ENCODE measurements around the gene SERPING1. TPM values are rescaled to one million over a fixed set of nuclear protein-coding genes. Genes with fewer than 3 reads are reported as not detected.
A peak's percentile ranks its signal among the peaks of the same experiment; 100 is the strongest.

SERPING1 gene
- total RNA-seq, 2 donors from 2014 or later: not detected

DNA sequence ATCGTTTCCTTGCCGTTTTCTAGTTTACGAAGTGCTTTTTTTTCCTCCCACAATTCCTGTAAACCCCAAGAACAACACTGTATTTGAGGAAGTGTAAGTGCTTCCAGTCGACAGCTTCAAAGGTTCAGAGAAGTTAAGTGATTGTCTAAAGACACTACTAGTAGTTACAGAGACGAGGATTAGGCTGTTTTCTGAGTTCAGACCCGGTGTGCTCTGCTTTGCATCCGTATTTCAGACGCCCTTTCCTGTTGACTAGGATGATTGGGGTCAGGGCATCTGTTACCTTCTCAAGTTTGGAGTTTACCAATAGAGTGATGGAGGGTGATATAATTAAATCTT lies 60.5 kb downstream of the SERPING1 start:
- ATAC-seq (no peak), DNase-seq (ENCODE audit: low spot score) (no peak)
- no peaks in the 10 kb centered on the region for H3K27me3 Mint-ChIP-seq
- H3K36me3 Mint-ChIP-seq: peaks cover 7% of the 10 kb centered on the region
- H3K27ac Mint-ChIP-seq: peak overlapping the region; percentile 83 to 96
- H3K9me3 Mint-ChIP-seq: no peaks in the 10 kb centered on the region
- peaks cover 31 to 35% of the 10 kb centered on the region in 2 donors for H3K4me1 Mint-ChIP-seq (ENCODE audit: low read depth in 2 of 2)
- peak overlapping the region; percentile 97 for H3K4me3 Mint-ChIP-seq

DNA sequence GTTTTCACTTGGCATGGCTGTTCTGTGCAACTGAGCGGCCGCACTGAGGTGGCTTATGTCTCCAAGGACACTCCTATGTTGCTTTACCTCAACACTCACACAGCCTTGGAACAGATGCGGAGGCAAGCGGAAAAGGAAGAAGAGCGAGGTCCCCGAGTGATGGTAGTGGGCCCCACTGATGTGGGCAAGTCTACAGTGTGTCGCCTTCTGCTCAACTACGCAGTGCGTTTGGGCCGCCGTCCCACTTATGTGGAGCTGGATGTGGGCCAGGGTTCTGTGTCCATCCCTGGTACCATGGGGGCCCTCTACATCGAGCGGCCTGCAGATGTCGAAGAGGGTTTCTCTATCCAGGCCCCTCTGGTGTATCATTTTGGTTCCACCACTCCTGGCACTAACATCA lies 62.2 kb downstream of the SERPING1 start:
- Mint-ChIP-seq H3K4me3 (no peak overlapping the region), H3K36me3 (peaks cover 7% of the 10 kb centered on the region), H3K9me3 (no peaks in the 10 kb centered on the region), H3K4me1 (ENCODE audit: low read depth in 2 of 2) (peaks cover 27 to 31% of the 10 kb centered on the region in 2 donors), H3K27me3 (no peaks in the 10 kb centered on the region), H3K27ac (no peak overlapping the region)
- ATAC-seq (no peak), DNase-seq (ENCODE audit: low spot score) (no peak)

DNA sequence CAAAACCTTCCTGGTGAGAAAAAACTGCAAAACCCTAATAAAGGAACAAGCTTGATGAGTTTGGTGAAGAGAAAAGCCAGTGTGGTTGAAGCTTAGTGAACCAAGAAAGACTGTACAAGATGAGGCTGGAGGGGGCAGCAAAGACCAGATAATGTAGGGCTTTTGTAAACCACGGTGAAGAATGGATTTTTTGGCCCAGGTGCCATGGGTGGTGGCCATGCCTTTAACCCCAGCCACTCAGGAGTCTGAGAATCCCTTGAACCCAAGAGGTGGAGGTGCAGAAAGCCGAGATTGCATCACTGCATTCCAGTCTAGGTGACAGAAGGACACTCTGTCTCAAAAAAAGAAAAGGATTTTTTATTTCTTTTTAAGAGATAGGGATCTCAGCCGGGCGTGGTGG lies 65.4 kb downstream of the SERPING1 start:
- H3K27ac Mint-ChIP-seq: no peak overlapping the region
- DNase-seq (ENCODE audit: low spot score): no peak
- ATAC-seq: no peak
- no peak overlapping the region for H3K4me3 Mint-ChIP-seq
- H3K27me3 Mint-ChIP-seq: no peaks in the 10 kb centered on the region
- H3K36me3 Mint-ChIP-seq: peaks cover 7% of the 10 kb centered on the region
- H3K9me3 Mint-ChIP-seq: no peaks in the 10 kb centered on the region
- H3K4me1 Mint-ChIP-seq (ENCODE audit: low read depth in 2 of 2): peaks cover 26 to 30% of the 10 kb centered on the region in 2 donors

DNA sequence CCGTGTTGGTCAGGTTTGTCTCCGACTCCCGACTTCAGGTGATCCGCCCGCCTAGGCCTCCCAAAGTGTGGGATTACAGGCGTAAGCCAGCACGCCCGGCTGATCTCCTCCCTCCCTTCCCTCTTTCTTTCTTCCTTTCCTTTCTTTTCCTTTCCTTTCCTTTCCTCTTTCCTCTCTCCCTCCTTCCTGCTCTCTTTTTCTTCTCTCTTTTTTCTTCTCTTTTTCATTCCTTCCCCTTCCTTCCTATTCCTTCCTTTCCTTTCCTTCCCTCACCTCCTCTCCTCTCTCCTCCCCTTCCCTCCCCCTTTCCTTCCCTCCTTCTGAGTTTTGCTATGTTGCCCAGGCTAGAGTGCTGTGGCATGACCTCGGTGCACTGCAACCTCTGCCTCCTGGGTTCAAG lies 66.5 kb downstream of the SERPING1 start:
- Mint-ChIP-seq H3K9me3 (no peaks in the 10 kb centered on the region), H3K36me3 (peaks cover 13% of the 10 kb centered on the region), H3K27ac (peak overlapping the region in 1 of 2 donors; percentile 53), H3K27me3 (no peaks in the 10 kb centered on the region), H3K4me1 (ENCODE audit: low read depth in 2 of 2) (peaks cover 24 to 28% of the 10 kb centered on the region in 2 donors), H3K4me3 (no peak overlapping the region)
- DNase-seq (ENCODE audit: low spot score) (no peak), ATAC-seq (no peak)

Other genes starting within 250 kb of the SERPING1 start
- gene PRG3, start 216.5 kb upstream of the SERPING1 start, total RNA-seq: not detected
- gene PRG2, start 207.0 kb upstream of the SERPING1 start, total RNA-seq: 1 to 10 TPM; 1.4 to 2.3 TPM
- 100 to 1,000 TPM in 1 of 2 donors, 10 to 100 TPM in 1; 86.9 to 308 TPM for gene SLC43A3, start 170.6 kb upstream of the SERPING1 start, total RNA-seq
- not detected for gene RTN4RL2, start 137.2 kb upstream of the SERPING1 start, total RNA-seq
- gene SLC43A1, start 82.0 kb upstream of the SERPING1 start, total RNA-seq: 10 to 100 TPM in 1 of 2 donors, 1 to 10 TPM in 1; 4.2 to 16.5 TPM
- 100 to 1,000 TPM in 1 of 2 donors, 10 to 100 TPM in 1; 77.6 to 131 TPM for gene TIMM10, start 66.9 kb upstream of the SERPING1 start, total RNA-seq
- not detected for gene SMTNL1, start 60.1 kb upstream of the SERPING1 start, total RNA-seq
- gene UBE2L6, start 30.0 kb upstream of the SERPING1 start, total RNA-seq: 100 to 1,000 TPM in 1 of 2 donors, 10 to 100 TPM in 1; 87.8 to 101 TPM
- not detected for gene YPEL4, start 52.2 kb downstream of the SERPING1 start, total RNA-seq
- 10 to 100 TPM; 16.5 to 23.0 TPM for gene CLP1, start 60.1 kb downstream of the SERPING1 start, total RNA-seq
- 10 to 100 TPM; 66.2 to 91.9 TPM for gene ZDHHC5, start 70.4 kb downstream of the SERPING1 start, total RNA-seq
- gene MED19, start 114.5 kb downstream of the SERPING1 start, total RNA-seq: 10 to 100 TPM in 1 of 2 donors, 1 to 10 TPM in 1; 7.0 to 17.0 TPM
- 10 to 100 TPM; 77.3 to 96.9 TPM for gene TMX2, start 114.9 kb downstream of the SERPING1 start, total RNA-seq
- 100 to 1,000 TPM; 141 to 178 TPM for gene SELENOH, start 143.8 kb downstream of the SERPING1 start, total RNA-seq
- gene BTBD18, start 154.1 kb downstream of the SERPING1 start, total RNA-seq: not detected
- 10 to 100 TPM in 1 of 2 donors, 1 to 10 TPM in 1; 9.2 to 10.6 TPM for gene CTNND1, start 164.1 kb downstream of the SERPING1 start, total RNA-seq

Measured in natural killer cell treated with Interleukin-12 subunit alpha and Interleukin-12 subunit beta and Interleukin-15 and Interleukin-18, amount 100 ng/mL, for 72 hours (primary cell).